C4-2B (cell line): ENCODE results near the gene GAS2.

ENCODE experiments used
- H3K27ac ChIP-seq: fragments of 450-650 bp; 2 replicates; pipeline ENCODE4 v1.5.1; 2017
- CTCF ChIP-seq: fragments of 450-650 bp; conservative IDR thresholded peaks from 2 replicates; pipeline ENCODE4 v1.5.1; 2017; ENCODE audit warnings: mild to moderate bottlenecking
- ZFX ChIP-seq: fragments of 450-650 bp; IDR thresholded peaks from 2 replicates; pipeline ENCODE4 v1.6.1; 2017

Gene GAS2

GRCh38 chr11:22829231-22830081, 163.0 kb downstream of the GAS2 start, which contains the start of gene SVIP:
SVIP (minus strand) TSS chr11:22829801; CDS start chr11:22829748, 53 bp downstream.
- peak; percentile 90 for TF ChIP-seq CTCF
- TF ChIP-seq ZFX = peak; percentile 51
- H3K27ac ChIP-seq = peak within 1 kb of the TSS; percentile 90

- H3K27ac ChIP-seq = no peak overlapping the region
- TF ChIP-seq ZFX = no peak
- peak; percentile 70 for TF ChIP-seq CTCF
Measured at GRCh38 chr11:22830082-22830414, 163.6 kb downstream of the GAS2 start.

DNA sequence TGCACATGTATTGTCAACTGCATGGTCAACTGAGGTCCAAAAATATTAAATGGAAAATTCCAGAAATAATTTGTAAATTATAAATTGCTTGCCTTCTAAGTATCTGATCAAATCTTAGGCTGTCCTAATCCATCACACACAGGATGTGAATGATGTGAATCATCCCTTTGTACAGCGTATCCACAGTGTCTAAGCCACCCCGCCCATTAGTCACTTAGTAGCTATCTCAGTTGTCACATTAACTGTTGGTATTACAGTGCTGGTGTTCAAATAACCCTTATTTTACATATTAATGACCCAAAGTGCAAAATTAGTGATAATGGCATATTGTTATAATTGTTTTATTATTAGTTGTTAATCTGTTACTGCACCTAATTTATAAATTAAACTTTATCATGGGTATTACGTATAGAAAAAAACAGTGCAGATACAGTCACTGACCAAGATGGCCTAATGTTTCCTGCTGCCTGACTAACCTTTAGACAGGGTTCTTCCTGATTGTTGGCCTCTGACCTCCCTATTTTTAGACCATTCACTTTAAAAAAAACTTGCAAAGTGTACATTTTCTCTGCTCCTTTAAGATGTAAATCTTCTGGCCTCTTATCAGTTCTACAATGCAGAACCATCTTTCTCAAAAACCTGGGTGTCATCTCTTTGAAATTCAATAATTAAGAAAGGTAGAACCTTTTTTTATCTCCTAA, 166.1 kb downstream of the GAS2 start:
- no peak for TF ChIP-seq CTCF
- H3K27ac ChIP-seq = no peak overlapping the region

DNA sequence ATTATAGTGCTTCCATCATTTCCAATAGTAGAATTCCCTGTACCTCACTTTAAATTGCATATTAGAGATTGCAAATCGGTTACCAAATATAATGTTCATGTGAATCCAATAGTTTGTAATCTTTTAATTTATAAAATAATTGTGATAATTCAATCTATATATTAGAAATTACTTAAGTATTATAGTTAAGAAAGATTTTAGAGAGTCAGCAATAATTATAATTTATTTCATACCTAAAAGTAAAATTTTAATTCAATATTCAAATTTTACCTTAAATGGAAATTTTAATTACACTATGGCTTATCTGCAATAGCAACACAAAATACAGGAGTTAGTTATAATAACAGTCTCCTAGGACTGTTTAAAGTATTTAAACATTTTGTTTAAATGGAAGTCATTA, 180.3 kb downstream of the GAS2 start:
- TF ChIP-seq ZFX (no peak), CTCF (no peak)
- no peak overlapping the region for H3K27ac ChIP-seq

- no peak overlapping the region for H3K27ac ChIP-seq
- TF ChIP-seq ZFX (no peak), CTCF (no peak)
Measured at GRCh38 chr11:22851477-22851876, 185.1 kb downstream of the GAS2 start.

- H3K27ac ChIP-seq = no peak overlapping the region
- TF ChIP-seq ZFX = no peak
- no peak for TF ChIP-seq CTCF
Measured at GRCh38 chr11:22859756-22860155, 193.3 kb downstream of the GAS2 start.

- H3K27ac ChIP-seq = no peak within 1 kb of the TSS
- TF ChIP-seq ZFX (no peak), CTCF (no peak)
Measured at GRCh38 chr11:22860241-22860640, 193.8 kb downstream of the GAS2 start, which contains the start of gene CCDC179. CCDC179 (minus strand) TSS chr11:22860474; CDS start chr11:22860421, 53 bp downstream.
